DOHH2 (cell line): ENCODE results near the gene CLTCL1.

Experiments
- CTCF ChIP-seq: fragments of 200-600 bp; sonication (generic); IDR thresholded peaks from one replicate; pipeline ENCODE4 v1.5.1; 2014; ENCODE audit warnings: antibody characterized with exemption, mild to moderate bottlenecking, low read depth, low read length; ENCODE audit not compliant: poor library complexity, severe bottlenecking
- EZH2phosphoT487 ChIP-seq: fragments of 200-600 bp; sonication (generic); IDR thresholded peaks from 2 replicates; pipeline ENCODE4 v1.6.1; 2017; ENCODE audit warnings: borderline replicate concordance, mild to moderate bottlenecking, antibody characterized with exemption, low read length, moderate library complexity, mixed read lengths

GRCh38 chr22:19319281-19319680 lies 27.8 kb upstream of the CLTCL1 start:
- TF ChIP-seq CTCF: no peak
- no peak for TF ChIP-seq EZH2phosphoT487
